GM13976 (cell line): ENCODE measurements around the gene CTAG1B.
"Not testable (repeated sequence)": the region's sequence is repeated elsewhere in the genome, so short reads cannot be mapped to it uniquely, and the experiment has no call there.

Experiments used
- DNase-seq: peaks from one replicate; pipeline ENCODE4 v3.0.0; 2012; ENCODE audit warnings: low spot score
- in situ Hi-C: fragments of 300-500 bp; cut with MboI; formaldehyde crosslinking; loops from one replicate; pipeline ENCODE4 v1.12.0; 2022; ENCODE audit warnings: low sequenced_read_pairs, mixed read lengths, inconsistent platforms; ENCODE audit not compliant: unreplicated experiment
- TF ChIP-seq, protein P1 (sequence below): IDR thresholded peaks from 2 replicates; pipeline ENCODE4 v1.5.1; 2012; ENCODE audit warnings: borderline replicate concordance, mild to moderate bottlenecking; ENCODE audit not compliant: insufficient read depth; ENCODE audit errors: extremely low read depth, missing control alignments, control extremely low read depth

Gene CTAG1B

DNA sequence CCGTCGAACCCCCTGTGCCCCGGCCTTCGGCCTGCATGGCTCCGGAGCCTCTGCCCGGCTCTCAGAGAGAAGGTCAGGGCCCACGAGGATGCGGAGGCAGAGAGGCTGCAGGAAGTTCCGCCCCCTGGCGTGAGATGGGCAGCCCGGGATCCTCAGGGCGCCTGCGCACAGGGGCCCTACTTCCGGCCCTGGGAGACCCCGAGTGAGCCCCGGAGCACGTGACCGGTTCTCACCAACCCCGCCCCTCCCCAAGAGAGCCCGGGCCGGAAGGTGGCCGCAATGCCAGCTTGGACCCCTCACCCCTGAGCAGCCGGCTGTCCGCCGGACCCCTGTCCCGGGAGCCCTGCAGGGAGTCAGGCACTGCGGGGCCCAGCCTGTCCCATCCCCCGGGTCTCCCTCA lies at the start of gene CTAG1B:
Gene CTAG1B (minus strand): TSS at position 101 of the 400 bp plus-strand sequence. CDS start 64 bp downstream, at position 37.
- DNase-seq, in situ Hi-C loops: not testable (repeated sequence)

DNA sequence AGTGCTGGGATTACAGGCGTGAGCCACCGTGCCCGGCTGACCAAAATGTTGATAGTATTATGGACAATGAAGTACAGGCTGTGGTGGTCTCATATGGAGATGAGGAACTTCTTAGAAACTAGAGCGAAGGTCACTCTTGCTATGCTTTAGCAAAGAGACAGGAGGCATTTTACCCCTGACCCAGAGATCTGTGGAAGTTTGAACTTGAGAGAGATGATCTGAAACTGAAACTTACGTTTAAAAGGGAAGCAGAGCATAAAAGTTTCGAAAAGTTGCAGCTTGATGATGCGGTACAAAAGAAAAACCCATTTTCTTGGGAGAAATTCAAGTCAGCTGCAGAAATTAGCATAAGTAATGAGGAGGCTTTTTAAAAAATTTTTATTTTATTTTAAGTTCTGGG lies 42.8 kb upstream of the CTAG1B start:
- TF ChIP-seq, protein P1, sequence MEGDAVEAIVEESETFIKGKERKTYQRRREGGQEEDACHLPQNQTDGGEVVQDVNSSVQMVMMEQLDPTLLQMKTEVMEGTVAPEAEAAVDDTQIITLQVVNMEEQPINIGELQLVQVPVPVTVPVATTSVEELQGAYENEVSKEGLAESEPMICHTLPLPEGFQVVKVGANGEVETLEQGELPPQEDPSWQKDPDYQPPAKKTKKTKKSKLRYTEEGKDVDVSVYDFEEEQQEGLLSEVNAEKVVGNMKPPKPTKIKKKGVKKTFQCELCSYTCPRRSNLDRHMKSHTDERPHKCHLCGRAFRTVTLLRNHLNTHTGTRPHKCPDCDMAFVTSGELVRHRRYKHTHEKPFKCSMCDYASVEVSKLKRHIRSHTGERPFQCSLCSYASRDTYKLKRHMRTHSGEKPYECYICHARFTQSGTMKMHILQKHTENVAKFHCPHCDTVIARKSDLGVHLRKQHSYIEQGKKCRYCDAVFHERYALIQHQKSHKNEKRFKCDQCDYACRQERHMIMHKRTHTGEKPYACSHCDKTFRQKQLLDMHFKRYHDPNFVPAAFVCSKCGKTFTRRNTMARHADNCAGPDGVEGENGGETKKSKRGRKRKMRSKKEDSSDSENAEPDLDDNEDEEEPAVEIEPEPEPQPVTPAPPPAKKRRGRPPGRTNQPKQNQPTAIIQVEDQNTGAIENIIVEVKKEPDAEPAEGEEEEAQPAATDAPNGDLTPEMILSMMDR = no peak
- in situ Hi-C loops = no loop called here
- DNase-seq = no peak

DNA sequence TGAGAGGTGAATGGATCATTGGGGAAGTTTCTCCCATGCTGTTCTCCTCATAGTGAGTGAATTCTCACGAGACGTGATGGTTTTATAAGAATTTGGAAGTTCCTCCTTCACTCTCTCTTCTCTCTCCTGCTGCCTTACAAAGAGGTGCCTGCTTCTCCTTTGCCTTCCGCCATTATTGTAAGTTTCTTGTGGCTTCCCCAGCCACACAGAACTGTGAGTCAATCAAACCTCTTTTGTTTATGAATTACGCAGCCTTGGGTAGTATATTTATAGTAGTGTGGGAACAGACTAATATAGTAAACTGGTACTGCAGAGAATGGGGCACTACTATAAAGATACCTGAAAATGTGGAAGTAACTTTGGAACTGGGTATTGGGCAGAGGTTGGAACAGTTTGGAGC lies 42.1 kb upstream of the CTAG1B start:
- no peak for DNase-seq
- TF ChIP-seq, protein P1 = no peak
- in situ Hi-C loops = no loop called here

DNA sequence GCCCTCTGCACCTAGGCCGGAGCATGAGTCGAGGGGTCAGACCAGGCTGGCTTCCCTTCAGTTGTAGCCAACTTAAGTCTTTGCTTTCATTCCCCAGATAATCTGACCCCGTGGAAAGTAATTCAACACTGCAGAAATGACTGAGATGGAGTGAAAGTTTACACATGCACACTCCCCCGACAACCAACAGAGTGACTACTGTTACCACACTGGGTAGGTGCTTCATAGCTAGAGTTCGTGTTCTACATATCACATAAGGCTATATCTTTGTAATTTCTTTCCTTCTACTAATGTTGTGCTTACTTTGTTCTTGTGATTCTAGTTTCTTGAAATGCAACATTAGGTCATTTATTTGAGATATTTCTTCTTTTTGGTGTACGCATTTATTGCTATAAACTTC lies 41.5 kb upstream of the CTAG1B start:
- TF ChIP-seq, protein P1 = no peak
- no peak for DNase-seq
- in situ Hi-C loops = no loop called here

DNA sequence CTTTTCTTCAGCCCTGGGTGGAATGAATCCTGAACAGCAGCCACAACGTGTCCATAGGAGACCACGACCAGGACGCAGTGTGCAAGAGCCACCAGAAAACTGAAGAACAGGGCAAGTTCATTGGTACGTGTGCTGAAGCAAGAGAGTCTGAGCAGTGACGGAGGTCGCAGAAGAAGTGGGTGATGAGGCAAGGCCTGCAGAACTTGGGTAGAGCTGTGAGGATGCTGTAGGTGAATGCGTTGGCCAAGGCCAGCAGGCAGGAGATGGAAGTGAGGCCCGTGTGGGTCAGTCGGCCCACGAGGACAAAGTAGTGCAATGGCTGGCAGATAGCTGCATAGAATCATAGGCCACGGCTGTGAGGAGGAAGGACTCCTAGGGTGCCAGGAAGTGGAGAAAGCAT lies 39.9 kb upstream of the CTAG1B start:
- TF ChIP-seq, protein P1 = no peak
- in situ Hi-C loops = no loop called here
- DNase-seq = no peak

DNA sequence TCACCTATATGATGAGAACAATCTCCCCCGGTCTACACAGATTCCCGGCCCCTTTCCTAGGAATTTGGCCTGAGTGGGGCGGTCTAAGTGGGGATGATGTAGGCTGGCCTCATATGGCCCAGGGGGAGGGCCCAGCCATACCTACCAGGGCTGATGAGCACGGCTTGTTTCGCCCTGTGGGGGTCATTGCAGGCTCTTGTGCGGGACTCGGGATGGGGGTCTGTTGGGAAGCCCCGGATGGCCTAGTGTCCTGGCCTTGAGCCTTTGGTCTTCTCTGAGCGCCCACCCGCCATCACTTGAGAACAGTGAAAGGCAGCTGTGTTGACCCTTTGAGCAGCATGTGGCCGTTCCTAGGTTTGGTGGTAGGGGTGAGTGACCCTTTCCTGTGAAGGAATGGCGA lies 39.1 kb upstream of the CTAG1B start:
- TF ChIP-seq, protein P1 = no peak
- in situ Hi-C loops = no loop called here
- no peak for DNase-seq

DNA sequence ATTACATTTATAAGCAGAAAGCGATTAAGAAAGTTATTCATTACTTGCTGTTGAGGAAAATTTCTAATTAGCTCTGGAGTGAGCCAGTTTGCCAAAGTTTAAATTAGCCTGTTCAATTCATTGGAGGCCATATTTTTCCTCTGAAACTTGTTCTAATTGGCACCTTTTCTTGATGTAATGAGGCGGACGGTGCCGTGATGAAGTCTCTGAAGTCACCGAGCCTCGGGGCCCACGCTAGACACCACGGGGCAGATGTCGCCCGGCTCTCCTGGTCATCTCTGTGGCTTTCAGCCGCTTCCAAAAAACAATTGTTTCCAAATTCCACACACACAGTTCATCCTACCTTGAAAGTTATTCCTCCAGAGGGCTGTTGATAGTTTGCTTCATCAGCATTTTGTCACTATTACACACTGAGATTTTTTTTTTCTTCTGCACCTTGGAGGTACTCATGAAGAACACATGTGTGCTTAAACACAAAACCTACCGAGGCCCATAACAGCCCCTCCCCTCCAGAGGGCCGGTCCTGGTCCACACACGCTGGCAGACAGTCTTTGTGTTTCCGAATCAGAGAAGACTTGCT lies 38.2 kb upstream of the CTAG1B start:
- in situ Hi-C loops = no loop called here
- no peak for DNase-seq
- TF ChIP-seq, protein P1 = no peak
